T-helper 22 cell (primary cell): ENCODE data around the gene RHAG.
"Not testable (repeated sequence)": the region's sequence is repeated elsewhere in the genome, so short reads cannot be mapped to it uniquely, and the experiment has no call there.

Experiments used
- DNase-seq: peaks from one replicate; pipeline ENCODE4 v3.0.0-alpha.2; 2020; ENCODE audit warnings: low read depth

RHAG gene

DNA sequence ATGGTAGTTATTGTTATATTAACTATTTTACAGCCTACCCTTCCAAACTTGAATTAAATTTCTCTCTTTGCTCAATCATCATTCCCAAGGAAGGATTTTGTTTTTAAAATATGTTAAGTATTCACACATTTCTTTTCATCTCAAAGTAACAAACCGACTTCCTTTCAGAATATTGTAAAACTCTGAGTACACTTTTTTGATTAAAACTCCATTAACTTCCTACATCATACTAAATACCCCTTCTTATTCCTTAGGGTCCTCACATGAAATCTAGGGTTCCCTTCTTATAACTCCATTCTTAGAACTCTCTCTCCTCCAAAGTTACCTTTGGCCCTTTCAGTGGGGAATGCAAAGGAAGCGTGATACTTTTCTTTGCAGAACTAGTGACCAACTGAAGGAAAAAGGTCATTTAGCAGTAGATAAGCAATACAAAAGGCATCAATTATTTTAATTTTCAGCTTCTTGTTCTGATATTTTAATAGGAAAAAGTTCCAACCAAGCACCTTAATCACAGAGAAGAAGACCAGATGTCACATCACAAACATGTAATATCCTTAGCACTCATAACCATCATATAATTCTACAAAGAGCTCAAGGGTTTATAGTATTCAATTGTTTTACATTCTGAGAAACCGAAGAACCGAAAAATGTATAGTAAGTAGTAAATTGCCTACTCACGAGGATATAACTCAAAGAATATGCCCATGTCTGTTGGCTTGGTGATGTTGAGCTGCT lies 494 bp downstream of the RHAG start:
- DNase-seq = no peak

DNA sequence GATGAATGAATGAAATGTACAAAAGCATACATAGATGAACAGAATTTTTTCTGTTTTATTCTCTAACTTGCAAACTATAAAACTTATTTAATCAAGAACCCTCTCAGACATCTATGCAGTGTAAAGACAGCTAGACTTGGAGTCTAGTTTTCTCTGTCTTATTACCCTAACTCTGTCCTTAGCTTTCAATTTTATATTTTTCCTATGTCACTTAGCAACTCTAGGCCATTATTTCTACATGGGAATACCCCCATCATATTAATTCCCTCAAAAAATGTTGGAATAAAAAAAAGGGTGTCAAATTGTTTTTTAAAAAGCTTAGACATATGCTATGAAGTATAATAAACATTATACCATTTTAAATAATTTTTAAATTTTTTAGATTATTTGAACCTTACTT lies 1.2 kb downstream of the RHAG start:
- no peak for DNase-seq

DNA sequence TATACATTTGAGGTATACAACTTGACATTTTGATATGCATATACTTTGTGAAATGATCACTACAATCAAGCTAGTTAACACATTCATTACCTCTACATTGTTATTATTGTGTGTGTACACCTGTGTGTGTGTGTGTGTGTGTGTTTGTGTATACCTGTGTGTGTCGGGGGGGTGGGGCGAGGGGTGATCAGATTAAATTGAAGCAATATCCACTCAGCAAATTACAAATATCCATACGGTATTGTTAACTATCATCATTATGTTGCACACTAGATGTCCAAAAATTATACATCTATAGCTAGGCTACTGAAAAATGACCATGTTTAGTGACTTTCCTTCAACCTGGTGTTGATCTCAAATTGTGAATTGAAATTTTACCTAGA lies 1.8 kb downstream of the RHAG start:
- DNase-seq = no peak

DNA sequence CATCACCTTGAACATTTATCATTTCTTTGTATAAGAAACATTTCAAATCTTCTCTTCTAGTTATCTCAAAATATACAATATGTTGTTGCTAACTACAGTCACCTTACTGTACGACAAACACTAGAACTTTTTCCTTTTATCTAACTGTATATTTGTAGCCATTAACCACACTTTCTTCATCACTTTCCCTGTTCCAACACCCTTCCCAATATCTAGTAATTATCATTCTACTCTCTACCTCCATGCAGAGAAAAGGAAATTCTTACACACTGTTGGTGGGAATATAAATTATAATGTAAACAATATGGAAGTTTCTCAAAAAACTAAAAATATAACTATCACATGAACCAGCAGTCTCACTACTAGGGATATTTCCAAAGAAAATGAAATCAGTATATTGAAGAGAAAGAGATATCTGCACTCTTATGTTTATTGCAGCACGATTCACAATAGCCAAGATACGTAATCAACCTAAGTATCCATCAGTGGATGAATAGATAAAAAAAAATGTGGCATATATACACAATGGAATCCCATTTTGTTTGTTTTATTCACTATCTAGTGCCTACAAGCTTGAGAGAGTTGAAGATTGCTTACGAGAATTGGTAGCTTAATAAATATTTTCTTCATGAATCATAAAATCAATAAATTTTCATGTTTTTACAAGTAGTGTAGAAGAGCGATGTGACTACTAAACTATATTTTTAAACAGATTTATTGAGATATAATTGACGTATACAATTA lies 2.4 kb downstream of the RHAG start:
- DNase-seq = no peak

DNA sequence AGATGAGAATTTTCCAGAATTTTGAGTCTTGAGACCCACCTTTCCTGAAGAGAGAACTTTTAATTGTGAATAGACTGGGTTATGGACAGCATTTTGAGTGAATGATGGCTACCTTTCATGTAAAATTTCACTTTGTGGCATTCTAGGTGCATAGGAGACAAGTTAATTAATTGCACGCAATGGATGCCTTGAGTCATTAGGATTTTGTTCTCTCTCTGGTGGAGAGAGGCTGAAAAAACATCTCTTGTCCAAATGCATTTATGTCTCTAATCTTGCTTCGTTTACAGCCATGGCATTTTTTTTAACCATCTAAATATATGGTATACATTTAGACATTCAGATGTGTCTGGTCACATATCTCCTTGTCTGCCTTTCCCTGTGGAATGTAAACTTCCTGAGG lies 3.1 kb downstream of the RHAG start:
- DNase-seq = no peak

DNA sequence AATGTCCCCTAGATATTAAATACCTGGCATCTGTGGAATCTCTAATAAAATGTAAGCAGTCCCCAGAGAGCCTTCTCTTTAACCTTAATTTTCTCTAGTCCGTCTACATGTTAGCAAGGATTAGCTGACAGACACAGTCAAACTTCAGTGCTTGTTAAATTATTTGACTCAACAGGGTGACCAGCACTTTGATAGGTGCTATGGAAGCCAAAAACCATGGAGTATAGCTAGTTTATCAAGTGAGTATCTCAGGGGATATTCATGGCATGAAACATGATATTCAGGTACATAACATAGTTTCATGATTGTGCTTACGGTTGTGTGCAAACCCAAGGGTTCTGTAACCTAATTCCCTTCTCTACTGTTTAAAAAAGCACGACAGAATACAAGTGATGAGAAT lies 3.9 kb downstream of the RHAG start:
- no peak for DNase-seq

DNA sequence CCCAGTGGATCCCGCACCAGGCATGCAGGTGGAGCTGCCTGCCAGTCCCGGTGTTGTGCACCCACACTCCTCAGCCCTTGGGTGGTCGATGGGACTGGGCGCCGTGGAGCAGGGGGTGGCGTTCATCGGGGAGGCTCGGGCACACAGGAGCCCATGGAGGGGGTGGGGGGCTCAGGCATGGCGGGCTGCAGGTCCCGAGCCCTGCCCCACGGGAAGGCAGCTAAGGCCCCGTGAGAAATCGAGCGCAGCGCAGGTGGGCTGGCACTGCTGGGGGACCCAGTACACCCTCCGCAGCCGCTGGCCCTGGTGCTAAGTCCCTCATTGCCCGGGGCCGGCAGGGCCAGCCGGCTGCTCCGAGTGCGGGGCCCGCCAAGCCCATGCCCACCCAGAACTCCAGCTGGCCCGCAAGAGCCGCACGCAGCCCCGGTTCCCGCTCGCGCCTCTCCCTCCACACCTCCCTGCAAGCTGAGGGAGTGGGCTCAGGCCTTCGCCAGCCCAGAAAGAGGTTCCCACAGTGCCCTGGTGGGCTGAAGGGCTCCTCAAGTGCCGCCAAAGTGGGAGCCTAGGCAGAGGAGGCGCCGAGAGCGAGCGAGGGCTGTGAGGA lies 7.1 kb downstream of the RHAG start:
- not testable (repeated sequence) for DNase-seq

DNA sequence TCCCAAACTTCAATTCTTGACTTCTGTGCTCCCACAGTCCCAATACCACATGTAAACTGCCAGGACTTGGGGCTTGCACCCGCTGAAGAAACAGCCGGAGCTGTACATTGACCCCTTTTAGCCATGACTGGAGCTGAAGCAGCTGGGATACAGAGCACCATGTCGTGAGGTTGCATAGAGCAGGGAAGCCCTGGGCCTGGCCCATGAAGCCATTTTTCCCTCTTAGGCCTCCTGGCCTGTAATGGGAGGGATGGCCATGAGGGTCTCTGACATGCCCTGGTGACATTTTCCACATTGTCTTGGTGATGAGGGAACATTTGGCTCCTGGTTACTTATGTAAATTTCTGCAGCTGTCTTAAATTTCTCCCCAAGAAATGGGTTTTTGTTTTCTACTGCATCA lies 9.8 kb downstream of the RHAG start:
- DNase-seq = no peak

DNA sequence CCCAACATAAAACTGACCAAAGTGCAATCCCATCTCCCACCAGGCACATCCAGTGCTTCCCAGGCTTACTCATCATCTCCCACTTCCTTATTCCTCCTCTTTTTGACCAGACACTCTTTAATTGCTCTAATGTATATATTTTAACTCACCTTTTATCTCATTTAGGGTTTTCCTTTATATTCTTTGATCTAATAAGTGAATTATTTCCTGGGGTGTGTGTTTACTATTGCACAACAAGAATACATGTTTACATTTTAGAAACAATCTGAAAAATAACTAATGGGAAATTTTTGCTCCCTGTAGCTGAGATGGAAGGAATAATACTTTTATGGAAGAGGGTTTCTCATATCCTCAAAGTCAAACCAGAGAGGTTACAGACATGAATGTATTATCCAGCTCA lies 18.4 kb downstream of the RHAG start:
- DNase-seq = no peak

DNA sequence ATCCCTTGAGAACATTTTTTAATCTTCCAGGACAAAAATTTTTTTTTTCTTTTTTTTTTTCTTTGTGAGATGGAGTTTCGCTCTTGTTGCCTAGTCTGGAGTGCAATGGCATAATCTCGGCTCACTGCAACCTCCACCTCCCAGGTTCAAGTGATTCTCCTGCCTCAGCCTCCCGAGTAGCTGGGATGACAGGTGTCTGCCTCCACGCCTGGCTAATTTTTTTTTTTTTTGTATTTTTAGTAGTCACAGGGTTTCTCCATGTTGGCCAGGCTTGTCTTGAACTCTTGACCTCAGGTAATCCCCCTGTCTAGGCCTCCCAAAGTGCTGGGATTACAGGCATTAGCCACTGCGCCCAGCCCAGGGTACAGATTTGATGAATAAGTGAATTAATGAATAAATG lies 22.5 kb downstream of the RHAG start:
- not testable (repeated sequence) for DNase-seq

DNA sequence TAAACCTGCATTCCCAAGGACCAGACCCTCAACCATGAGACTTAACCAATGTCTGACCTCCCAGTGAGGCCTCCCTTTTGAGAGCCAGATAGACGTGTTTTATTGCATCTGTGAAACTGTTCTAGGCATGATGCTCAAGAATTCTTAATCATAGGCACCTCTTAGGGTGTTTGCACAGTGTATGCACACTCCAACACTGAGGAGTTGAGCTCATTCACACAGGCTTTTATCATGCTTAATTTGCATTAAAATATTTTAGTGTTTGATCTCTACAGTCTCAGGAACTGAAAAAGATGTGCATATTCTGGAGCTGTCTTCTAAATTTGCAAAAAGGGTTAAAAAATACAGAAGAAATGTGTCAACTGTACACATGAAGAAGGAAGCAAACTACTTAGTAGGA lies 27.4 kb downstream of the RHAG start:
- no peak for DNase-seq

DNA sequence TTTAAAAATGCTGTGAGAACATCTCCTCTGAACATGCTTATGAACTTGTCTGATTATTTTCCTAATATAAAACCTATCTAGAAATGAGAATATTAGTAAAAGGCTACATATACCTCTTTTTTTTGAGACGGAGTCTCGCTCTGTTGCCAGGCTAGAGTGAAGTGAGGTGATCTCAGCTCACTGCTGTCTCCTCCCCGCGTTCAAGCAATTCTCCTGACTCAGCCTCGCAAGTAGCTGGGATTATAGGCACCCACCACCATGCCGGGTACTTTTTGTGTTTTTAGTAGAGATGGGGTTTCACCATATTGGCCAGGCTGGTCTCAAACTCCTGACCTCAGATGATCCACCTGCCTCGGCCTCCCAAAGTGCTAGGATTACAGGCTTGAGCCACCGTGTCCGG lies 28.4 kb downstream of the RHAG start:
- DNase-seq = not testable (repeated sequence)

DNA sequence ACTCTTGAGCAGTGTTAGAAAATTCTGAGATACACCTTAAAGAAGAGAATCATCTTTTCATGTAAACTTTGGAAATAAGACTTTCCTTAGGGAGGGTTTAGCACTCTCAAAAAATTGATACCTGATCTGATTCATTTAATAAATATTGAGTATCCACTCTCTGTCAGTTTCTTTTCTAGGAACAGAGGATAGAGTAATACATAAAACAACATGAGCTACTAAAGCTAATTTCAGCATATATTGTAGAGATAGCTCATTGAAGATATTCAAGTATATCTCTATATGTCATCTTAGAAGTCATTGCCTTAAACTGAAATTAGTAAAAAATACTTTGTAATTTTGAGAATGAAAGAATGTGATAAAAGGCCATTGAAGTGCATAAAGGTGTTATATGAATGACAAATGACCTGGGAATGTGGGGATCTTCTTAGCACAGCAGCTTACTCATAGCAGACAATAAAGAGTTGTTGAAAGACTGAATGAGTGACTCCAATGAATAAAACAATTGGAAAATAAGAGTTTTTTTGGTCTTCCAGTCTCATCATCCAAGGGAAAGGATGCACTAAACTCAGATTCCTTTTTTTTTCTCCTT lies 29.2 kb downstream of the RHAG start:
- DNase-seq = no peak

DNA sequence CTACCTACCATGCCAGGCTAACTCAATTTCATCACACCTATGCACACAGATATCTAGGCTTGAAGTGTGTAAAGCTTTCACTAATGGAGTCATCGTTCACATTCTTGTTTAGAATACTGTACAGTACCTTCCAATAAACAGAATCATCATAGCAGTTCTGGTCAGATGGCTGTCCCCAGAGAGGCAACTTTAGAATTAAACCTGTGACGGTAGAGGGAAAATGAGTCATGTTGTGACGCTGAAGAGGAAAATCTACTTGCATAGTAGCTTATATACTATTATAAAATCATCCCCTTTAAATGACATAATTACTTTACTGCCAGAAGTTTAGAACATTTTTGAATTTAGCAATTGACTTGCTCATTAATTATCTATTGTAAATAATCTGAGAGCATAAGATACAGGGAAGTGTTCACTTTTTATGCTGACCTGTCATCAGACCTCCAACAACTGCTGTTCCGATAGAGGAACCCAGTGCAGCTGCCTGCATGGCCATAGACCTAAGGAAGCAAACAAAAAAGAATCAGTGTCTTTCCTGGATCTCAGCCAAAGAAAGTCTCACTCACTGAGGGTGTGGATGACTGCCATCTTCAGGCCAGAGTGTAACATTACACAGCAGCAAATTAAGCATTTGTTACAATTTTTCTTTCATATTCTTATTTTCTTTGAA lies 29.8 kb downstream of the RHAG start:
- no peak for DNase-seq

DNA sequence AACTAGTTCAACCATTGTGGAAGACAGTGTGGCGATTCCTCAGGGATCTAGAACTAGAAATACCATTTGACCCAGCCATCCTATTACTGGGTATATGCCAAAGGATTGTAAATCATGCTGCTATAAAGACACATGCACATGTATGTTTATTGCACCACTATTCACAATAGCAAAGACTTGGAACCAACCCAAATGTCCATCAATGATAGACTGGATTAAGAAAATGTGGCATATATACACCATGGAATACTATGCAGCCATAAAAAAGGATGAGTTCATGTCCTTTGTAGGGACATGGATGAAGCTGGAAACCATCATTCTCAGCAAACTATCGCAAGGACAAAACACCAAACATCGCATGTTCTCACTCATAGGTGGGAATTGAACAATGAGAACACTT lies 32.6 kb downstream of the RHAG start:
- DNase-seq = not testable (repeated sequence)

DNA sequence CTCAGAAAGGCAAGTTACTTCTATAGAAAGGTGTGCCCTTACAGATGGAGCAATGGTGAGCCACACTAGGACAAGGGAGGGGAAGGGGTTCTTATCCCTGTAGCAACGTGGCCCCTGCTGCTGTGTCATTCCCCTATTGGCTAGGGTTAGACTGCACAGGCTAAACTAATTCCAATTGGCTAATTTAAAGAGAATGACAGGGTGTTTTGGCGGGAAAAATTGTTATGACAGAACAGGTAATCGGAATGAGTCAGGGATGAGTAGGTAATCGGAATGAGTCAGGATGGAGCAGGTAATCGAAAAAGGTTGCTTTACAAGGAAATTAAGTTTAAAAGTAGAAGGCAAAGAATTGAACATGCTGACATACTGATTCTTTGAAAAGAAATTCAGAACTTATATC lies 49.4 kb downstream of the RHAG start:
- not testable (repeated sequence) for DNase-seq

DNA sequence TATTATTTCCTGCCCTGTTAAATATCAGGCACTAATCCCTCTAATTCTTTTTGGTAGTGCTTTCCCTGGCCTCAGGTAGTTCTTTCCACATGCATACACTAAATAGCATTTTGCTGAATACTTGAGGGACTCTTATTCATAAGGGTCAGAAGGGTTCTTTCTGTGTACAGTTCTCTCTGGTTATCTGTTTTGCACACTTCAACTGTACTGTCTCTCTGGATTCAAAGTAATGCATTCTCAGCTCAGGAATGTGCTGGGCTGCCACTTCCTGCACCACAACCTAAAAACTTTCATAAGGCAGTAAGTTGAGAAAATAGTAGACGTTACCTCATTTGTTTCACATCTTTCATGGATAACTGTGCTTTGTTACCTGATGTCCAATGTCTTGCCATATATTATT lies 54.1 kb downstream of the RHAG start:
- no peak for DNase-seq

DNA sequence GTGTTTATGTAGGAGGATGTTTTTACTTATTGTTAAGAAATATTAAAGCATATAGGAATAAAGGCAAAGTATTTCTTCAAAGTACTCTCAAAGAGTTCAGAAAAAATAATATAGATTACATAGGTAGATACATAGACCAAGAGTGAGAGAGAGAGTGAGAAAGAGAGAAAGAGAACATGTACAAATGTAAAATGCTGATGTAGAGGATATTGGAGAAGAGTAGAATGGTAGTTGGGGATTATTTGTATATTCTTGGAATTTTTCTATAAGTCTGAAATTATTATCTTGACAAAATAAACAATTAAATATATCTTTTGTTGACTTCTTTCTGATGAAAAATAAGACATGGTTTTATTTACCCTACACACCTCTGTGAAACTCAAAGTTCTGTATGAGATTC lies 57.0 kb downstream of the RHAG start:
- DNase-seq = no peak

DNA sequence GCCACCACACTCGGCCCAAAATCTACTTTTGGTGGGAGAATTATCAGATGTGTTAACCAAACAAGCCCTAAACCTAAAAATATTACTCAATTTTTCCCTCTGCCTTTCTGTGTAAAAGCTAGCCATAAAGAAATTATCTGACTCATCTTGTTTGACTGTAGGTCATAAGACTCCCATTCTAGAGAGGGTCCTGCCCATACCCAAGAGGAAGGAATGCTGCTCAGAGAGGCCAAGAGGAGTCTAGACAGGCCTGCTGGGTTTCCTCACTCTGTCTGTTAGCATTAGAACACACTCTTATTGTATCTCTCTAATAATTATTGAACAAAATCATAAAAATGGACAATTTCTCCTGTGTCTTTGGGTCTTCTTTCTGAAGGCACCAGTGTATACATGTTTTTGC lies 60.0 kb downstream of the RHAG start:
- no peak for DNase-seq

DNA sequence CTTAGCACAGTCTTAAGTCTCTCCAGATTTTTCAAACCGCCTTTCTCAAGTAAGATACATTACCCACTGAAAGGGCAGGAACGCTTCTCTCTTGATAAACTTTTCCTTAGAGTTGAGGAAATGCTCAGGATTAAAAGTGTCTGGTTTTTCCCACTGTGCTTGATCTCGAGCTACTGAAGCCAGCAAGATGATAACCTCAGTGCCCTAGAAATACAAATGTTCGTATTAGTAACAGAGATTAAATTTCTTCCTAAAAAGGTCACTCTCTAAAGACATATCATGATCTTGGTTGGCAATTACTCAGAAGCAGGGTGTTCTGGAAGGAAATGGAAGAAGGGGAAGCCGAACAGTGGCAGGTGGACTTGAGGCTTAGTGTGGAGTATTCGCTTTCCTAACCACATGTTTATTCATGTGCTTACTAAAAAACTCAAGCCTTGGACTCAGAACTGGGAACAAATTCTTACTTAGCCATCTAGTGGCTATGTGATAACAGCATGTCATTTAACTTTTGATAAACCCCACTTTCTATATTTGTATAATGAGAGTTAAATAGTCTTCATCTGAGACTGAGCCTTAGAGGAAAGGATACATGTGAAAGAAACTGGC lies 66.1 kb downstream of the RHAG start:
- no peak for DNase-seq

DNA sequence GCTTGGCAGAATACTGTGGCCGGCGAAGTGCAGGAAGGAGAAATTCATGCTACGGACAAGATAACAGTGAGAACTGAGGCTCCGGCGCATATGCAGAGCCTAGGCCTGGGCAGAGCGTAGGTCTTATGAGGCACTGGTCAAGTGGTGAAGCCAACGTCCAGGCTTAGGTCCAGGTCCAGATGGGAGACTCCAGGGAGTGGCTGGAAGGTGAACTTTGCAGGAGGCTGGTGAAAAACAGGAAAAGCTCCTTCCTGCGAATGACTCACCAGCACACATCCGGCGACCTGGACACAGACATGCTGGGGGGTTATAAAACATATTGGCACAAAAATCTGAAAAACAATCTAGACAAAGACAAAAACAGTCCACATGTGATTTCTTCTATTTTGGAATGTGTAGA lies 70.8 kb downstream of the RHAG start:
- DNase-seq = no peak

DNA sequence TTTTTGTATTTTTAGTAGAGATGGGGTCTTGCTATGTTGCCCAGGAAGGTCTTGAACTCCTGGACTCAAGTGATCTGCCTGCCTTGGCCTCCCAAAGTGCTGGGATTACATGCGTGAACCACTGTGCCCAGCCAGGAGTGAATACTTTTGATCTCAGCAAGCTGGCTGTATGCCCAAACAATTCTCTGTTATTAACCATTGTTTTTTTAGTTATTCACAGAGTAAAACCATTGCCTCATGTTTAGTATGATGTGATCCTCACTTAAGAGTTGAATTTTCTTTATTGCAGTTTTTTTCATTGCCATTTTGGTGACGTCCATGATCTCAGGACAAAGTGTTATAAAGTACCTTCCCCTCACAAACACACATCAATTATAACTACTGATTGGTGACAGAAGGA lies 71.4 kb downstream of the RHAG start:
- no peak for DNase-seq
